H9 (cell line): Measurements from ENCODE around the gene KLHL2. TPM values are rescaled to one million over a fixed set of nuclear protein-coding genes. Genes with fewer than 3 reads are reported as not detected.

Experiments
- DNase-seq: peaks from one replicate; pipeline ENCODE4 v3.0.0-alpha.2; 2017
- H2AFZ ChIP-seq: one replicate; pipeline ENCODE4 v1.6.1; 2013; ENCODE audit warnings: mild to moderate bottlenecking, low read length, control low read depth, moderate library complexity
- H2AK5ac ChIP-seq: 2 replicates; pipeline ENCODE4 v1.6.1; 2013; ENCODE audit warnings: low read length, control low read depth, mixed read lengths; ENCODE audit not compliant: insufficient read length
- H2BK120ac ChIP-seq: one replicate; pipeline ENCODE4 v1.6.1; 2013; ENCODE audit warnings: low read depth, mild to moderate bottlenecking, low read length, control low read depth, inconsistent platforms; ENCODE audit not compliant: poor library complexity, severe bottlenecking
- H2BK12ac ChIP-seq: 2 replicates; pipeline ENCODE4 v1.6.1; 2013; ENCODE audit warnings: low read length, control low read depth, mixed read lengths, low read depth; ENCODE audit not compliant: insufficient read length
- H2BK15ac ChIP-seq: 2 replicates; pipeline ENCODE4 v1.6.1; 2013; ENCODE audit warnings: low read depth, low read length, control low read depth
- H2BK20ac ChIP-seq: one replicate; pipeline ENCODE4 v1.6.1; 2013; ENCODE audit warnings: low read depth, mild to moderate bottlenecking, low read length, control low read depth, inconsistent platforms; ENCODE audit not compliant: poor library complexity, severe bottlenecking
- H2BK5ac ChIP-seq: 2 replicates; pipeline ENCODE4 v1.6.1; 2013; ENCODE audit warnings: low read length, control low read depth, mixed read lengths; ENCODE audit not compliant: insufficient read length
- H3K14ac ChIP-seq: 2 replicates; pipeline ENCODE4 v1.6.1; 2013; ENCODE audit warnings: low read length, control low read depth; ENCODE audit not compliant: insufficient read depth
- H3K18ac ChIP-seq: 2 replicates; pipeline ENCODE4 v1.6.1; 2013; ENCODE audit warnings: low read depth, mild to moderate bottlenecking, mixed read lengths, low read length, control low read depth; ENCODE audit not compliant: insufficient read length
- H3K23ac ChIP-seq: 2 replicates; pipeline ENCODE4 v1.6.1; 2013; ENCODE audit warnings: low read length, control low read depth, mixed read lengths, low read depth; ENCODE audit not compliant: insufficient read length
- H3K23me2 ChIP-seq: 2 replicates; pipeline ENCODE4 v1.6.1; 2013; ENCODE audit warnings: low read depth, mild to moderate bottlenecking, mixed read lengths, low read length, control low read depth; ENCODE audit not compliant: insufficient read length, poor library complexity, severe bottlenecking
- H3K27ac ChIP-seq: 2 replicates; pipeline ENCODE4 v1.5.1; 2013; ENCODE audit warnings: low read length, control low read depth, mixed read lengths, low read depth; ENCODE audit not compliant: insufficient read length
- H3K27me3 ChIP-seq: 2 replicates; pipeline ENCODE4 v1.6.1; 2013; ENCODE audit warnings: low read length, control low read depth, inconsistent platforms; ENCODE audit not compliant: insufficient read depth
- H3K4ac ChIP-seq: 2 replicates; pipeline ENCODE4 v1.6.1; 2013; ENCODE audit warnings: low read depth, mild to moderate bottlenecking, control low read depth, inconsistent platforms, low read length, moderate library complexity
- H3K4me1 ChIP-seq: 2 replicates; pipeline ENCODE4 v1.6.1; 2013; ENCODE audit warnings: low read length, control low read depth, inconsistent platforms; ENCODE audit not compliant: insufficient read depth
- H3K4me2 ChIP-seq: 2 replicates; pipeline ENCODE4 v1.6.1; 2013; ENCODE audit warnings: low read length, control low read depth, mixed read lengths; ENCODE audit not compliant: insufficient read length, insufficient read depth
- H3K56ac ChIP-seq: 2 replicates; pipeline ENCODE4 v1.6.1; 2013; ENCODE audit warnings: low read depth, mild to moderate bottlenecking, mixed read lengths, low read length, control low read depth; ENCODE audit not compliant: insufficient read length
- H3K79me1 ChIP-seq: 2 replicates; pipeline ENCODE4 v1.6.1; 2013; ENCODE audit warnings: low read depth, mild to moderate bottlenecking, moderate library complexity, low read length, control low read depth, inconsistent platforms; ENCODE audit not compliant: insufficient read depth, poor library complexity, severe bottlenecking
- H3K79me2 ChIP-seq: 2 replicates; pipeline ENCODE4 v1.6.1; 2013; ENCODE audit warnings: low read length, control low read depth, inconsistent platforms; ENCODE audit not compliant: insufficient read depth
- H3K9ac ChIP-seq: 2 replicates; pipeline ENCODE4 v1.6.1; 2013; ENCODE audit warnings: low read length, control low read depth, mixed read lengths; ENCODE audit not compliant: insufficient read length; ENCODE audit errors: extremely low read depth
- H3K9me3 ChIP-seq: one replicate; pipeline ENCODE4 v1.6.1; 2013; ENCODE audit warnings: low read depth, low read length, inconsistent platforms; ENCODE audit not compliant: control insufficient read depth
- H3T11ph ChIP-seq: one replicate; pipeline ENCODE4 v1.6.1; 2013; ENCODE audit warnings: mild to moderate bottlenecking, low read length, control low read depth, inconsistent platforms
- H4K20me1 ChIP-seq: one replicate; pipeline ENCODE4 v1.6.1; 2013; ENCODE audit not compliant: control insufficient read depth, insufficient read length, insufficient read depth
- H4K5ac ChIP-seq: 2 replicates; pipeline ENCODE4 v1.6.1; 2013; ENCODE audit warnings: low read depth, mild to moderate bottlenecking, mixed read lengths, low read length, control low read depth; ENCODE audit not compliant: insufficient read length
- H4K8ac ChIP-seq: replicated peaks from 2 replicates; pipeline ENCODE4 v1.6.1; 2013; ENCODE audit warnings: low read length, control low read depth, mixed read lengths, low read depth; ENCODE audit not compliant: insufficient read length
- H4K91ac ChIP-seq: 2 replicates; pipeline ENCODE4 v1.6.1; 2013; ENCODE audit warnings: low read depth, mild to moderate bottlenecking, moderate library complexity, mixed read lengths, low read length, control low read depth; ENCODE audit not compliant: insufficient read length
- H3K27ac Mint-ChIP-seq, 3 experiments: 2 replicates in 2 of 3; 3 replicates in 1 of 3; pipeline ENCODE4 v1.8.0; 2020 to 2021; ENCODE audit warnings: mixed read lengths in 3 of 3, mild to moderate bottlenecking in 1 of 3, moderate library complexity in 1 of 3
- H3K27me3 Mint-ChIP-seq: 2 replicates; pipeline ENCODE4 v1.8.0; 2021; ENCODE audit warnings: low read depth, mild to moderate bottlenecking, moderate library complexity, mixed read lengths
- H3K36me3 Mint-ChIP-seq, 3 experiments: 2 replicates in 2 of 3; 3 replicates in 1 of 3; pipeline ENCODE4 v1.8.0; 2020 to 2021; ENCODE audit warnings: low read depth in 3 of 3, mixed read lengths in 3 of 3; ENCODE audit not compliant: insufficient read depth in 1 of 3
- H3K4me1 Mint-ChIP-seq, 2 experiments: 2 replicates each; pipeline ENCODE4 v1.8.0; 2020; ENCODE audit warnings: mixed read lengths in 2 of 2
- H3K4me3 Mint-ChIP-seq, 2 experiments: 2 replicates in 1 of 2; 3 replicates in 1 of 2; pipeline ENCODE4 v1.8.0; 2020 to 2021; ENCODE audit warnings: mild to moderate bottlenecking in 2 of 2, mixed read lengths in 2 of 2, moderate library complexity in 1 of 2
- H3K9me3 Mint-ChIP-seq, 2 experiments: 2 replicates in 1 of 2; 3 replicates in 1 of 2; pipeline ENCODE4 v1.8.0; 2020; ENCODE audit warnings: mild to moderate bottlenecking in 2 of 2, mixed read lengths in 2 of 2, moderate library complexity in 1 of 2
- WGBS: extraction: QIAGEN DNeasy Blood & Tissue Kit; methylation state at CpG from one replicate; pipeline ENCODE4 v1.1.7; 2013; ENCODE audit warnings: missing lambda C conversion rate, low lambda C conversion rate, mixed read lengths; ENCODE audit not compliant: insufficient read length; ENCODE audit errors: extremely low coverage; 5-methylcytosine and 5-hydroxymethylcytosine counted together
- total RNA-seq: library from RNA; stranded (reverse); gene quantifications from 2 replicates; pipeline ENCODE4 v1.2.1, GENCODE V29; 2021
- TF ChIP-seq, protein P1 (sequence below): fragments of 200-600 bp; sonication (generic); conservative IDR thresholded peaks from 3 replicates; pipeline ENCODE4 v1.8.0; 2021; ENCODE audit warnings: antibody characterized with exemption, mild to moderate bottlenecking

The KLHL2 gene
- total RNA-seq, 1 experiment from 2014 or later, result 14.3 TPM

DNA sequence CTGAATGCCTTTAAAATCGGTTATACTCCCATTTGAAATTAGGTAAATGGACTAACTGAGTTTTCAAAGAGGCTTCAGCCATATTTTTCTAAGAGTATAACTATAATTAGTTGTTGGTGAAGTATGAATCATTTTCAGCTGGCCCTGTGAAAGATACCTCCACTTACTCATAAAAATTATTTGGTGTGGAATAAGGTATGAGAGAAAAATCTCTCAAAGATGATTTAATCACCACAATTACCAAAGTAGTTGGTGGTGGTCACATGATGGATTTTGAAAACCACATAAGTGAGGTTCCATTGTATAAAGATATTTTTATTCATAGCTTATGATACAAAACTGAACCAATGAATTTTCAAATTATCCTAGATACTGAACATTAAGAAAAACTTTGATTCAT lies 9.0 kb upstream of the KLHL2 start:
- Histone ChIP-seq H2AFZ (no peak overlapping the region), H3K23me2 (no peaks in the 10 kb centered on the region), H3K4me2 (no peak overlapping the region), H3K27ac (no peak overlapping the region), H2BK120ac (no peak overlapping the region), H4K5ac (no peak overlapping the region), H3K14ac (no peak overlapping the region), H2BK12ac (no peak overlapping the region), H3K9me3 (no peaks in the 10 kb centered on the region), H3K79me2 (no peaks in the 10 kb centered on the region), H4K8ac (no peak overlapping the region), H3K4ac (no peak overlapping the region), H2BK20ac (no peak overlapping the region), H3K18ac (no peak overlapping the region), H3K79me1 (no peaks in the 10 kb centered on the region), H2BK5ac (no peak overlapping the region), H4K20me1 (no peaks in the 10 kb centered on the region), H2BK15ac (no peak overlapping the region), H3K4me1 (no peaks in the 10 kb centered on the region), H3K9ac (no peak overlapping the region), H2AK5ac (no peak overlapping the region), H4K91ac (no peak overlapping the region), H3K56ac (no peak overlapping the region), H3K27me3 (no peaks in the 10 kb centered on the region), H3K23ac (no peak overlapping the region), H3T11ph (no peak overlapping the region)
- TF ChIP-seq, protein P1, sequence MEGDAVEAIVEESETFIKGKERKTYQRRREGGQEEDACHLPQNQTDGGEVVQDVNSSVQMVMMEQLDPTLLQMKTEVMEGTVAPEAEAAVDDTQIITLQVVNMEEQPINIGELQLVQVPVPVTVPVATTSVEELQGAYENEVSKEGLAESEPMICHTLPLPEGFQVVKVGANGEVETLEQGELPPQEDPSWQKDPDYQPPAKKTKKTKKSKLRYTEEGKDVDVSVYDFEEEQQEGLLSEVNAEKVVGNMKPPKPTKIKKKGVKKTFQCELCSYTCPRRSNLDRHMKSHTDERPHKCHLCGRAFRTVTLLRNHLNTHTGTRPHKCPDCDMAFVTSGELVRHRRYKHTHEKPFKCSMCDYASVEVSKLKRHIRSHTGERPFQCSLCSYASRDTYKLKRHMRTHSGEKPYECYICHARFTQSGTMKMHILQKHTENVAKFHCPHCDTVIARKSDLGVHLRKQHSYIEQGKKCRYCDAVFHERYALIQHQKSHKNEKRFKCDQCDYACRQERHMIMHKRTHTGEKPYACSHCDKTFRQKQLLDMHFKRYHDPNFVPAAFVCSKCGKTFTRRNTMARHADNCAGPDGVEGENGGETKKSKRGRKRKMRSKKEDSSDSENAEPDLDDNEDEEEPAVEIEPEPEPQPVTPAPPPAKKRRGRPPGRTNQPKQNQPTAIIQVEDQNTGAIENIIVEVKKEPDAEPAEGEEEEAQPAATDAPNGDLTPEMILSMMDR, result no peak
- Mint-ChIP-seq H3K27me3 (no peaks in the 10 kb centered on the region), H3K4me3 (no peak overlapping the region), H3K27ac (no peak overlapping the region), H3K36me3 (no peaks in the 10 kb centered on the region), H3K4me1 (no peaks in the 10 kb centered on the region), H3K9me3 (no peaks in the 10 kb centered on the region)
- no CpG with 5 or more reads among the region's 1 CpG for WGBS
- no peak for DNase-seq
